NCI-H2107 treated with DMSO at 0.1 percent for 48 hours (cell line): ENCODE results near the gene ACTA1.
"Not testable (repeated sequence)": the region's sequence is repeated elsewhere in the genome, so short reads cannot be mapped to it uniquely, and the experiment has no call there.

ENCODE experiments used
- DNase-seq: peaks from one replicate; lab custom pipeline; 2025; ENCODE audit not compliant: unreplicated experiment; lab: John Stamatoyannopoulos, UW

Gene ACTA1

GRCh38 chr1:229434005-229434640 lies at the start of gene ACTA1:
ACTA1 (minus strand) TSS chr1:229434094; CDS start chr1:229433115, 979 bp downstream.
- no peak for DNase-seq

GRCh38 chr1:229482511-229482910 lies 48.6 kb upstream of the ACTA1 start:
- DNase-seq: no peak

GRCh38 chr1:229480495-229480894 lies 46.6 kb upstream of the ACTA1 start:
- DNase-seq: no peak

- no peak for DNase-seq
Measured at GRCh38 chr1:229479660-229480399, 45.9 kb upstream of the ACTA1 start.

GRCh38 chr1:229478852-229479251 lies 45.0 kb upstream of the ACTA1 start:
- no peak for DNase-seq

- not testable (repeated sequence) for DNase-seq
Measured at GRCh38 chr1:229475859-229476258, 42.0 kb upstream of the ACTA1 start.

- no peak for DNase-seq
Measured at GRCh38 chr1:229474509-229474908, 40.6 kb upstream of the ACTA1 start.

- no peak for DNase-seq
Measured at GRCh38 chr1:229471175-229471574, 37.3 kb upstream of the ACTA1 start.

GRCh38 chr1:229470406-229471043 lies 36.6 kb upstream of the ACTA1 start:
- peak; percentile 90 for DNase-seq

- no peak for DNase-seq
Measured at GRCh38 chr1:229466887-229467286, 33.0 kb upstream of the ACTA1 start.

- DNase-seq: no peak
Measured at GRCh38 chr1:229464672-229465071, 30.8 kb upstream of the ACTA1 start.

GRCh38 chr1:229461032-229461668 lies 27.3 kb upstream of the ACTA1 start:
- DNase-seq: no peak

GRCh38 chr1:229459815-229460214 lies 25.9 kb upstream of the ACTA1 start:
- no peak for DNase-seq

- no peak for DNase-seq
Measured at GRCh38 chr1:229457436-229457835, 23.5 kb upstream of the ACTA1 start.

GRCh38 chr1:229456016-229456415 lies 22.1 kb upstream of the ACTA1 start:
- DNase-seq: no peak

GRCh38 chr1:229454056-229454455 lies 20.2 kb upstream of the ACTA1 start:
- DNase-seq: no peak

- DNase-seq: peak; percentile 48
Measured at GRCh38 chr1:229452956-229453801, 19.3 kb upstream of the ACTA1 start.

- DNase-seq: no peak
Measured at GRCh38 chr1:229448845-229449244, 15.0 kb upstream of the ACTA1 start.

GRCh38 chr1:229448354-229448753 lies 14.5 kb upstream of the ACTA1 start:
- DNase-seq: no peak

- DNase-seq: no peak
Measured at GRCh38 chr1:229447809-229448252, 13.9 kb upstream of the ACTA1 start.

GRCh38 chr1:229445828-229446227 lies 11.9 kb upstream of the ACTA1 start:
- DNase-seq: no peak
